ENCODE results near the gene CCL23.
"Not testable (repeated sequence)": the region's sequence is repeated elsewhere in the genome, so short reads cannot be mapped to it uniquely, and the experiment has no call there.

The CCL23 gene

DNA sequence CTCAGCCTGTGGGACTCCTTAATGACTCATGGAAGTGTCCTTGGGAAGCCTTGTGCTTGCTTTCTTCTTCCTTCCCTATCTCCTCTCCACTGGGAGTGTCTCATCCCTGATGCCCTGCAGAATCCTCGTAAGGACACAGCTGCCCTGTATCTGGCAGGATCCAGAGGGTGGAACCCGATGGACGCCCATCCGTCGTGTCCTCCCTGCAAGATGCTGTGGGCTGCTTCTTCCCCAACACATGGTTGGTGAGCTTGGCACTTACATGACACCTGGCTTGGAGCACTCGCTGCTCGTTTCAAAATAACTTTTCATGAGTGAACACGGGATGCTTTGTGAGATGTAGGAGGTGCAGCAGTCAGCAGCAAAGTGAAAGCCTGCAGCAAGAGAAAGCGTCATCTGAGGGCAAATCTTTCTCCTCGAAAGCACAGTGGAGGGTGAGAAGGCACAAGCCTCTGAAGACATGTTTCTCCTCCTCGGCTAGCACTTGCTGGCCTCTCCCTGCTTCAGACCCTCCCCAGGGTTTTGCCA, 19.7 kb downstream of the CCL23 start:
- no peaks in the 10 kb centered on the region for H3K27me3 ChIP-seq (replicated peaks; ENCODE audit: control insufficient read depth, insufficient read depth, low read length)
- DNase-seq (ENCODE audit: extremely low read depth, insufficient read length): no peak
- H3K4me3 ChIP-seq (replicated peaks; ENCODE audit: low read depth, low read length): no peak overlapping the region
- no peaks in the 10 kb centered on the region for H3K36me3 ChIP-seq (ENCODE audit: control insufficient read depth, insufficient read depth, low read length)
- no peak for TF ChIP-seq CTCF (IDR thresholded peaks at IDR 0.05; ENCODE audit: insufficient read depth, low read length, poor library complexity, severe bottlenecking)

GRCh38 chr17:35995346-35995745, 22.4 kb downstream of the CCL23 start:
- DNase-seq (ENCODE audit: extremely low read depth, insufficient read length); H3K36me3 ChIP-seq (ENCODE audit: control insufficient read depth, insufficient read depth, low read length); H3K27me3 ChIP-seq (replicated peaks; ENCODE audit: control insufficient read depth, insufficient read depth, low read length); H3K4me3 ChIP-seq (replicated peaks; ENCODE audit: low read depth, low read length): not testable (repeated sequence)

DNA sequence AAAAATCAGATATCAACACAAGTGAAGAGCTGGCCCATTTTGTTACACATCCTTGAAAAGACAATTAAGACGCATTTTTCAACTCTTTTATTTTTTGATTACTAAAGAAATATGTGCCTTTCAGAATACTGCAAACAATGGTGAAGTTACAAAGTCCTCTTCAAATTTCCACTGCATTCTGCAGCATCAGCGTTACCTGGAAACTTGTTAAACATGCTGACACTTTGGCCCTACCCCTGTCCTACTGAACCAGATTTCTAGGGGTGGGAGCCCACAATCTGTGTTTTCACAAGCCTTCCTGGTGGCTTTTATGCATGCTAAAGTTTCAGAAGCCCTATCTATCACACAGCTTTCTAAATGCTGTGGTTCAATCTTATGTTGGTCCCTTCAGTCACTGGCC, 26.7 kb downstream of the CCL23 start:
- H3K36me3 ChIP-seq (ENCODE audit: control insufficient read depth, insufficient read depth, low read length): no peaks in the 10 kb centered on the region
- H3K4me3 ChIP-seq (replicated peaks; ENCODE audit: low read depth, low read length): no peak overlapping the region
- no peak for DNase-seq (ENCODE audit: extremely low read depth, insufficient read length)
- H3K27me3 ChIP-seq (replicated peaks; ENCODE audit: control insufficient read depth, insufficient read depth, low read length): no peaks in the 10 kb centered on the region
- TF ChIP-seq CTCF (IDR thresholded peaks at IDR 0.05; ENCODE audit: insufficient read depth, low read length, poor library complexity, severe bottlenecking): no peak

- Histone ChIP-seq H3K36me3 (ENCODE audit: control insufficient read depth, insufficient read depth, low read length) (no peaks in the 10 kb centered on the region), H3K27me3 (replicated peaks; ENCODE audit: control insufficient read depth, insufficient read depth, low read length) (no peaks in the 10 kb centered on the region), H3K4me3 (replicated peaks; ENCODE audit: low read depth, low read length) (no peak overlapping the region)
- no peak for DNase-seq (ENCODE audit: extremely low read depth, insufficient read length)
- TF ChIP-seq CTCF (IDR thresholded peaks at IDR 0.05; ENCODE audit: insufficient read depth, low read length, poor library complexity, severe bottlenecking): no peak
These were observed 29.6 kb downstream of the CCL23 start for GRCh38 chr17:35988164-35988563.

- DNase-seq (ENCODE audit: extremely low read depth, insufficient read length): no peak
- TF ChIP-seq CTCF (IDR thresholded peaks at IDR 0.05; ENCODE audit: insufficient read depth, low read length, poor library complexity, severe bottlenecking): no peak
These were observed 31.1 kb downstream of the CCL23 start, which contains the start of gene CCL14 for GRCh38 chr17:35986643-35987042. Gene CCL14, minus strand, starts transcription at chr17:35986729. Its CDS starts 80 bp downstream, at chr17:35986649.

DNA sequence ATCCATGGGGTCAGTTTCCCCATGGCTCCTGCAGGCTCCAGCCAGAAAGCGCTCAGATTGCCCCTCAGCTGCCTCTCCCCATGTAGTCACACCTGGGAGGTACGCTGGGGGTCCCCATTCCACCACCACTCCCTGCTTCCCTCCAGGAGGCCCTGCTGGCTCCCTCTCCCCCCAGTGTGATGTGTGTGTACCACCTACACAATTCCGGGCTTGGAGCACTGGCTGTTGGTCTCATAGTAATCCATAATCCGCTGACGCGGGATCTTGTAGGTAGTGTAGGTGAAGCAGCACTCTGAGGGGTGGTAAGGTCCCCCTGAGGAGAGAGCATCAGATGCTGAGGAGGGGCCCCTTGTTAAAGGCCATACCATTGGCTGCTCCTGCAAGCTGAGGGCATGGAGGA, 33.6 kb downstream of the CCL23 start:
- H3K36me3 ChIP-seq (ENCODE audit: control insufficient read depth, insufficient read depth, low read length): no peaks in the 10 kb centered on the region
- H3K27me3 ChIP-seq (replicated peaks; ENCODE audit: control insufficient read depth, insufficient read depth, low read length): no peaks in the 10 kb centered on the region
- TF ChIP-seq CTCF (IDR thresholded peaks at IDR 0.05; ENCODE audit: insufficient read depth, low read length, poor library complexity, severe bottlenecking): no peak
- no peak for DNase-seq (ENCODE audit: extremely low read depth, insufficient read length)
- H3K4me3 ChIP-seq (replicated peaks; ENCODE audit: low read depth, low read length): no peak overlapping the region

More at GRCh38 chr17:35986643-35987042, 31.1 kb downstream of the CCL23 start, which contains the start of gene CCL14:
- no peaks in the 10 kb centered on the region for H3K36me3 ChIP-seq (ENCODE audit: control insufficient read depth, insufficient read depth, low read length)
- no peaks in the 10 kb centered on the region for H3K27me3 ChIP-seq (replicated peaks; ENCODE audit: control insufficient read depth, insufficient read depth, low read length)
- no peak within 1 kb of the TSS for H3K4me3 ChIP-seq (replicated peaks; ENCODE audit: low read depth, low read length)
